Measurements from ENCODE around the gene COQ8B. TPM values are rescaled to one million over a fixed set of nuclear protein-coding genes. Genes with fewer than 3 reads are reported as not detected.

Gene COQ8B
- total RNA-seq, 1 donor from 2014 or later: 38.5 TPM

DNA sequence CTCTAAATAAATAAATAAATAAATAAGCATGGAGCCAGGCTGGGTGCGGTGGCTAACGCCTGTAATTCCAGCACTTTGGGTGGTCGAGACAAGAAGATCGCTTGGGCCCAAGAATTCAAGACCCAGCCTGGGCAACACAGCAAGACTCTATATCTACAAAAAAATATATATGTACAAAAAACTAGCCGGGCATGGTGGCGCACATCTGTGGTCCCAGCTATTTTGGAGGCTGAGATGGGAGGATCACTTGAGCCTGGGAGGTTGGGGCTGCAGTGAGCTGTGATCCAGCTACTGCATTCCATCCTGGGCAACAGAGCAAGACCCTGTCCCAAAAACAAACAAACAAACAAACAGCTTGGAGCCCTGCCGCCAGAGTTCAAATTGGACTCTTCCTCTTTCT lies 30.9 kb upstream of the COQ8B start:
- peaks cover 14% of the 10 kb centered on the region for H3K36me3 Mint-ChIP-seq (ENCODE audit: low read depth)
- H3K27ac Mint-ChIP-seq: no peak overlapping the region
- intact Hi-C loops (cut with micrococcal nuclease): no loop called here
- peaks cover 30% of the 10 kb centered on the region for H3K4me1 Mint-ChIP-seq
- H3K27me3 Mint-ChIP-seq: no peaks in the 10 kb centered on the region
- CTCF ChIA-PET: no interaction called here
- DNase-seq (no peak), ATAC-seq (ENCODE audit: low read depth) (no peak)
- H3K4me3 Mint-ChIP-seq: no peak overlapping the region
- POLR2A ChIA-PET: interaction anchor here (0.6 to 12.3 kb wide), 4 partner anchors 30 to 273 kb away, joined by 3 to 351 read pairs (median 4); partner anchors contain the start of genes MIA and RAB4B
- H3K9me3 Mint-ChIP-seq: no peaks in the 10 kb centered on the region
- TF ChIP-seq, protein P1, sequence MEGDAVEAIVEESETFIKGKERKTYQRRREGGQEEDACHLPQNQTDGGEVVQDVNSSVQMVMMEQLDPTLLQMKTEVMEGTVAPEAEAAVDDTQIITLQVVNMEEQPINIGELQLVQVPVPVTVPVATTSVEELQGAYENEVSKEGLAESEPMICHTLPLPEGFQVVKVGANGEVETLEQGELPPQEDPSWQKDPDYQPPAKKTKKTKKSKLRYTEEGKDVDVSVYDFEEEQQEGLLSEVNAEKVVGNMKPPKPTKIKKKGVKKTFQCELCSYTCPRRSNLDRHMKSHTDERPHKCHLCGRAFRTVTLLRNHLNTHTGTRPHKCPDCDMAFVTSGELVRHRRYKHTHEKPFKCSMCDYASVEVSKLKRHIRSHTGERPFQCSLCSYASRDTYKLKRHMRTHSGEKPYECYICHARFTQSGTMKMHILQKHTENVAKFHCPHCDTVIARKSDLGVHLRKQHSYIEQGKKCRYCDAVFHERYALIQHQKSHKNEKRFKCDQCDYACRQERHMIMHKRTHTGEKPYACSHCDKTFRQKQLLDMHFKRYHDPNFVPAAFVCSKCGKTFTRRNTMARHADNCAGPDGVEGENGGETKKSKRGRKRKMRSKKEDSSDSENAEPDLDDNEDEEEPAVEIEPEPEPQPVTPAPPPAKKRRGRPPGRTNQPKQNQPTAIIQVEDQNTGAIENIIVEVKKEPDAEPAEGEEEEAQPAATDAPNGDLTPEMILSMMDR (IDR thresholded peaks at IDR 0.05): no peak

DNA sequence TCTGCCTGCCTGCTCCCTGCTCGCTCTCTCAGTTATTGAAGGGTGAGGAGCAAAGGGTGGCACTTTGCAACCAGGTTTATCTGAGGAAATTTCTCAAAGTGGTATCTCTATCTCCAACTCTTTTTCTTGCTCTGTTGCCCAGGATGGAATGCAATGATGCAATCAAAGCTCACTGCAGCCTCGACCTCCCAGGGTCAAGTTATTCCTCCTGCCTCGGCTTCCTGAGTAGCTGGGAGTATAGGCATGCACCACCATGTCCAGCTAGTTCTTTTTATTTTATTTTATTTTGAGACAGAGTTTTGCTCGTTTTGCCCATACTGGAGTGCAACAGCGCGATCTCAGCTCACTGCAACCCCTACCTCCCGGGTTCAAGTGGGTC lies 28.7 kb upstream of the COQ8B start:
- POLR2A ChIA-PET: interaction anchor here (0.6 to 1.2 kb wide), 3 partner anchors 28 to 432 kb away, joined by 3 to 8 read pairs (median 3); partner anchors contain the start of genes COQ8B, ITPKC and RAB4B
- Mint-ChIP-seq H3K9me3 (no peaks in the 10 kb centered on the region), H3K36me3 (ENCODE audit: low read depth) (peaks cover 6% of the 10 kb centered on the region), H3K4me1 (peaks cover 22% of the 10 kb centered on the region), H3K27ac (no peak overlapping the region), H3K4me3 (no peak overlapping the region), H3K27me3 (no peaks in the 10 kb centered on the region)
- CTCF ChIA-PET: interaction anchor here (0.7 to 3.0 kb wide), 3 partner anchors 62 to 74 kb away, joined by 3 to 10 read pairs (median 3); no protein-coding TSS in a partner anchor
- no peak for ATAC-seq (ENCODE audit: low read depth)
- TF ChIP-seq, protein P1 (IDR thresholded peaks at IDR 0.05): no peak
- intact Hi-C loops (cut with micrococcal nuclease): no loop called here
- DNase-seq: no peak

DNA sequence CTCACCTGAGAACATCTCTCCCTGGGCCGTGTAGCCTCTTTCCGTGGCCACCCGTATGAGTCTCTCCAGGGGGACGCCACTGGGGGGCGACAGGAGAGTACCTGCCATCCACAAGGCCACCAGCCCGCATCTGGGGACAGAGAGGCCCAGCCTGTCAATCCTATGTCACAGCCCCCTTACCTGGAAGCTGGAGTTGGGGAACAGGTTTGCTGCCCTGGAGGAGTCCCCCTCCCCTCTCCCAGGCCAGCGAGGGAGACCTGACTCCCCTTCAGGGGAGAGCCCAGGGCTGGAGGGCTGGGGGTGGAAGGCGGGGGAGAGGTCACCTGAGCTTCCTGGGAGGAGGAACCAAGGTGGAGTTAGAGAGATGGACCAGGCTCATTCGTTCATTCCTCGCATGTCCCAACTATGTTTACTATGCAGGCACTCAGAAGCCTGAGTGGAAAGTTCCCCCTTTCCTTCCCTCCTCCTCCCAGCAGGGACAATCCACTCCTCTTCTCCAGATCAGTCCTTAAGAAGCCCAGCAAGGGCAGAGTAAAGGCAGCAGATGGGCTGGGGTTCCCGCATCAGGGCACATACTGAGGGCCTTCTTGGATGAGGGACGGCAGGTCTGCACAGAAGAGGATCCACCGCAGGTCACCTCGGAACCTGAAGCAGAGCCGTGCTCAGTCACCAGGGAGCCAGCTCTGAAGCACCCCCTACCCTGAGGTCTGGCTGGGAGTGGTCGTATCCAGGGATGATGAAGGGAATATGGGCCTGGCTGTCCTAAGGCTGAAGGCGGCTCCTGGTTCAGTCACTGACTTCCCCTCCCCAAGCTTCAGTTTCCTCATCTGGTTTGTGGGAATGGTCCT lies 28.1 kb upstream of the COQ8B start:
- no peaks in the 10 kb centered on the region for H3K9me3 Mint-ChIP-seq
- H3K27ac Mint-ChIP-seq: no peak overlapping the region
- ATAC-seq (ENCODE audit: low read depth) (peak; percentile 25), DNase-seq (no peak)
- TF ChIP-seq, protein P1 (IDR thresholded peaks at IDR 0.05): no peak
- CTCF ChIA-PET: interaction anchor here (0.7 to 3.0 kb wide), 4 partner anchors 62 to 79 kb away, joined by 3 to 10 read pairs (median 3); no protein-coding TSS in a partner anchor
- H3K4me3 Mint-ChIP-seq: no peak overlapping the region
- H3K27me3 Mint-ChIP-seq: no peaks in the 10 kb centered on the region
- POLR2A ChIA-PET: interaction anchor here (0.6 to 2.8 kb wide), 5 partner anchors 13 to 432 kb away, joined by 3 to 17 read pairs (median 5); partner anchors contain the start of genes COQ8B, ITPKC and RAB4B
- H3K36me3 Mint-ChIP-seq (ENCODE audit: low read depth): peaks cover 11% of the 10 kb centered on the region
- H3K4me1 Mint-ChIP-seq: peaks cover 16% of the 10 kb centered on the region
- intact Hi-C loops (cut with micrococcal nuclease): no loop called here

DNA sequence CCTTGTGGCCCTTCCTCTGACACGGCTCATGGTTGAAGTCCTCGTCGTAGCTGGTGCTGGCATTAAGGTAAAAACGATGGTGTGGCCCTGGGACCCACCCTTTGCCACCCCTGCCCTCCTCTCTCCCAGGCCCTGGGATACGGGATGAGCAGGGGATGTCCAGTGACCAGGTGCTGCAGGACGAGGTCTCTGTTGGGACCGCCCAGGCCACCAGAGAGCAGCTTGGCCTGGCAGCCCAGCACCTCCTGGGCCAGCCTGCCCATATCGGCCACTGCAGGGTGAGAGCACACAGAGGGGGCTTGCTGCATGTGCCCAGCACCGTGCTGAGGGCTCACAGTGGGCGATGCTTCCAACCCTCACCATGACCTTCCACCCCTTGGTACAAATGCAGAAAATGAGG lies 27.2 kb upstream of the COQ8B start:
- intact Hi-C loops (cut with micrococcal nuclease): no loop called here
- POLR2A ChIA-PET: interaction anchor here (0.6 to 2.8 kb wide), 5 partner anchors 14 to 38 kb away, joined by 3 to 17 read pairs (median 5); partner anchors contain the start of genes COQ8B, ITPKC and RAB4B
- TF ChIP-seq, protein P1 (IDR thresholded peaks at IDR 0.05): no peak
- DNase-seq (no peak), ATAC-seq (ENCODE audit: low read depth) (no peak)
- no peaks in the 10 kb centered on the region for H3K27me3 Mint-ChIP-seq
- H3K4me1 Mint-ChIP-seq: peaks cover 8% of the 10 kb centered on the region
- H3K27ac Mint-ChIP-seq: no peak overlapping the region
- peaks cover 17% of the 10 kb centered on the region for H3K36me3 Mint-ChIP-seq (ENCODE audit: low read depth)
- H3K9me3 Mint-ChIP-seq: no peaks in the 10 kb centered on the region
- no peak overlapping the region for H3K4me3 Mint-ChIP-seq
- CTCF ChIA-PET: interaction anchor here (1.0 to 3.0 kb wide), 2 partner anchors 63 to 78 kb away, joined by 3 to 10 read pairs; no protein-coding TSS in a partner anchor

DNA sequence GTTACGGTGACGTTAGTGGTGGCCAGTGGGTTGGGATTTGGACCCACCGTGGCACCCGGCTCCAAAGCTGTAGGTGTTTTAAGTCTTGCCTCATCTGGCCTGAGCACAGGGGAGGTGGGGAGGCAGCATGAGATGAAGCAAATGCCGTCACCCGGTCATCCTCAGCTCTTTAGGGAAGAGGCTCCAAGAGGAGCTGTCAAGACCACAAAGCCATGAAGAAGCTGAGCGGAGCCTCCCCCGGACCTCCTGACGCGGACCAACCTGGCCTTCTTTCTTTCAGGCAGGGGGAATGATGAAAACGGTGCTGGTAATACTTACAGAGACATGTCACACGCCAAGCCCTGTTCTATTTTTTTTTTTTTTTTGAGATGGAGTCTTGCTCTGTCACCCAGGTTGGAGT lies 26.2 kb upstream of the COQ8B start:
- no peak overlapping the region for H3K4me3 Mint-ChIP-seq
- H3K9me3 Mint-ChIP-seq: no peaks in the 10 kb centered on the region
- ATAC-seq (ENCODE audit: low read depth): no peak
- DNase-seq: no peak
- ChIA-PET POLR2A (interaction anchor here (0.7 to 2.8 kb wide), 4 partner anchors 26 to 827 kb away, joined by 3 to 17 read pairs (median 4); partner anchors contain the start of genes COQ8B, EGLN2, ITPKC and RAB4B), CTCF (interaction anchor here (2.3 to 3.0 kb wide), 2 partner anchors 64 to 79 kb away, joined by 6 to 10 read pairs; no protein-coding TSS in a partner anchor)
- H3K4me1 Mint-ChIP-seq: peaks cover 3% of the 10 kb centered on the region
- H3K36me3 Mint-ChIP-seq (ENCODE audit: low read depth): peaks cover 23% of the 10 kb centered on the region
- no peaks in the 10 kb centered on the region for H3K27me3 Mint-ChIP-seq
- intact Hi-C loops (cut with micrococcal nuclease): no loop called here
- H3K27ac Mint-ChIP-seq: no peak overlapping the region
- TF ChIP-seq, protein P1 (IDR thresholded peaks at IDR 0.05): no peak

All from activated B cell treated with CpG ODN at 0.5 μM for 24 hours (primary cell).